CMK (cell line): Measurements from ENCODE around the gene PRR36.

Source experiments
- DNase-seq: peaks from one replicate; pipeline ENCODE4 v3.0.0-alpha.2; 2010; ENCODE audit warnings: low read depth

The PRR36 gene

DNA sequence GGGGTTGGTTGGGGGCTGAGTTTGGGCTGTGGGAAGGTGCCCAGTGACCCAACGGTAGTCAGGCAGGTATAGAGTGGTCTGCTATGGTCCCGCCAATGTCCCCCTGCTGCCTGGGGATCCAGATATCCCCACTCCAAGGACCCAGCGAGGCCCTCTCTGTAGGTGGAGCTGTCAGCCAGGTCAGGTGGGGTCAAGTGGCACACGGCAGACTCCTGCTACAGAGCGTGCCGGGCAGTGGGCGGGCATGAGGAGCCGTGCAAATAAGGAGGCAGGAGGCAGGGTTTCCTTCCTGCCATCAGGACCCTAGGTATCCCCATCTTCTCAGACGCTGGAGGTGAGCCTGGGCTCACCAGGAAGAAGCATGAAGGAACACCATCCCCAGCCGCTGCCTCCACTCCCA lies 29.2 kb downstream of the PRR36 start:
- DNase-seq, result no peak

DNA sequence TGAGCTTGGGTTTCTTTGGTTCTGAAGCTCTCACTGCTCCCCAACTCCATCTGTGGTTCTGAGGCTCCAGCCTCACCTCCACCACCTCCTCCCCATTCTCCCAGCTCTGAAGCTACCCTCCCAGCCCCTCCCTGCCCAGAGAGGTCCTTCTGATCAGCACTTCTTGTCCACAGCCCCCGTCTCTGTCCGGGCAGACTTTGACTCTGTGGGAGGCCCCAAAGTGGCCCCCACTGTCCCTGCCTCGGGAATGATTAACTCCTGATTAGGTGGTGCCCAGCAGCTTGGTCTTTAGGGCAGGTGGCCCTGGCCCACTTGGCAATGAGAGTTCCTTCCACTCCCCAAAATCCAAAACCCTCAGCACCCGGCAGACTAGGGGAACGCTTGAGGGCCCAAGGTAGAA lies 29.8 kb downstream of the PRR36 start:
- DNase-seq, result no peak

DNA sequence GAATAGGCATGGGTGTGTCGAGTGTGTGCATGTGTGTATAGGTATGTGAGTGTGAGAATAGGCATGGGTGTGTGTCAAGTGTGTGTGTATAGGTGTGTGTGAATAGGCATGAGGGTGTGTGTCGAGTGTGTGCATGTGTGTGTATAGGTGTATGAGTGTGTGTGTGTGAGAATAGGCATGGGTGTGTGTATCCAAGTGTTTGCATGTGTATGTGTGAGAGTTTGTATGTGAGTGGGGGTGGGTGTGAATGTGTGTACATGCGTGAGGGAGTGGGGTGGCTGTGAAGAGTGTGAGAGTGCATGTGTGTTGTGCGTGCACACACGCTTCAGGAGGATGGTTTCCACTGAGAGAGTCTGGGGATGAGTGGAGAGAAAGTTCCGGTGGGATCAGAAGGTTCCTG lies 30.7 kb downstream of the PRR36 start:
- DNase-seq, result no peak

DNA sequence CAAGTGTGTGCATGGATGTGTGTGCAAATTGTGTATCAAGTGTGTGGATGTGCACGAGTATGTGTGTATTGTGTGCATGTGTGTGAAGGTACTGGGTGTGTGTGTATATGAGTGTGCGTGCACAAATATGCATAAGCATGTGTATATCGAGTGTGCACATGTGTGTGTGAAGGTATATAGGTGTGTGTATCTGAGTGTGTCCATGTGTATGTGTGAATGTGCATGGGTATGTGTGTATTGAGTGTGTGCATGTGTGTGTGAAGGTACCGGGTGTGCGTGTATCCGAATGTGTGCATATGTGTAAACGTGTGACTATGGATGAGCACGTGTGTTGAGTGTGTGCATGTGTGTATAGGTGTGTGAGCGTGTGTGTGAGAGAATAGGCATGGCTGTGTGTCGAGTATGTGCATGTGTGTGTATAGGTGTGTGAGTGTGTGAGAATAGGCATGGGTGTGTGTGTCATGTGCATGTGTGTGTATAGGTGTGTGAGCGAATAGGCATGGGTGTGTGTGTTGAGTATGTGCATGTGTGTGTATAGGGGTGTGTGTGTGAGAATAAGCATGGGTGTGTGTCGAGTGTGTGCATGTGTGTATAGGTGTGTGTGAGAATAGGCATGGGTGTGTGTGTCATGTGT lies 31.4 kb downstream of the PRR36 start:
- DNase-seq, result no peak

DNA sequence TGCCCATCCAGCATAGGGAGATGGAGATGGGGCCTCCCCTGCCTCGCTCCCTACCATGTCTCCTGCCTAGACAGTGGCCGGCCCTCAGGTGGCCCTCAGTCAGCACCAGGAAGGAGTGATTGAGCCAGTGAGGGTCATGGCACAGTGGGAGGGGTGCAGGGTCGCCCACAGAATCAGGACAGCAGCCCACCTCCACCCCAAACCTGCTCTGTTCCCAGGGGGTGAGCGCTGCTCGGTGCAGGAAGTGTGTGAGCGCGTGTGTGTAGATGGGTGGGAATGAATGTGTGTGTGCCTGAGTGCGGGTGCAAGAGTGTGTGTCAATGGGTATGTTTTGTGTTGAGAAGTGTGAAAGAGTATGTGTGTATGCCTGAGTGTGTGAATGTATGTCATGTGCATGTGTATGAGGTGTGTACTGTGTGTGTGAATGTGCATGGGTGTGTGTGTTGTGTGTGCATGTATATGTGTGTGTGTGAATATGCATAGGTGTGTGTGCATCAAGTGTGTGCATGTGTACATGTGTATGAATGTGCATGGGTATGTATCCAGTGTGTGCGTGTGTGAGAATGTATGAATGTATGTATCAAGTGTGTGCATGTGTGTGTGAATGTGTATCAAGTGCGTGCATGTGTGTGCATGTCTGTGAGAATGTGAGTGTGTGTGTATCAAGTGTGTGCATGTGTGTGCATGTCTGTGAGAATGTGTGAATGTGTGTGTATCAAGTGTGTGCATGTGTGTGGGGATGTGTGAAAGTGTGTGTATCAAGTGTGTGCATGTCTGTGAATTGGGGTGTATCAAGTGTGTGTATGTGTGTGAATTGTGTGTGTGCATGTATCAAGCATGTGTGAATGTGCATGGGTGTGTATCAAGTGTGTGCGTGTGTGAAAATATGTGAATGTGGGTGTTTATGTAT lies 32.2 kb downstream of the PRR36 start:
- DNase-seq, result no peak

DNA sequence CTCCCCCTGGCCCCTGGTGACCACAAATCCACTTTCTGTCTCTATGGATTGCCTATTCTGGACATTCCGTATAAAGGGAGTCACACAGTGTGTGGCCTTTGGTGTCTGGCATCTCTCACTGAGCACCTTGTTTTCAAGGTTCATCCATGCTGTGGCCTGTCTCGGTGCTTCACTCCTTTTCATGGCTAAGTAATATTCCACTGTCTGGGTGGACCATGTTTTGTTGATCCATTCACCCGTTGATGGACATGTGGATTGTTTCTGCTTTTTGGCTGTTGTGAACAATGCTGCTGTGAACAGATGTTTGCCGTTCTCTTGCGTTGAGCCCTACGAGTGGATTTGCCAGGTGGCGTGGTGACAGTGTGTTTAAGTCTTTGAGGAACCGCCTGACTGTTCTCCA lies 33.6 kb downstream of the PRR36 start:
- DNase-seq, result no peak

DNA sequence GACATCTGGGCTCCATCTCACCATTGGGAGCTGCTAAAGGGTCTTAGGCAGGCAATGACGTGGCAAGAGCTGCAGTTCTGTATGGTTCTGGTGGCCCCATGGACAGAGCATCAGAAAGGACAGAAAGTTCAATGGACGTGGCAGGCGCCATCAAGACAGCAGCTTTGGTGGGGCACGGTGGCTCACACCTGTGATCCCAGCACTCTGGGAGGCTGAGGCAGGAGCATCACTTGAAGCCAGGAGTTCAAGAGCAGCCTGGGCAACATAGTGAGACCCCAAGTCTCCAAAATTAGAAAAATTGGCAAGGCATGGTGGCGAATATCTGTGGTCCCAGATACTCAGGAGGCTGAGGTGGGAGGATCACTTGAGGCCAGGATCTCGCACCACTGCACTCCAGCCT lies 34.7 kb downstream of the PRR36 start:
- DNase-seq, result no peak

DNA sequence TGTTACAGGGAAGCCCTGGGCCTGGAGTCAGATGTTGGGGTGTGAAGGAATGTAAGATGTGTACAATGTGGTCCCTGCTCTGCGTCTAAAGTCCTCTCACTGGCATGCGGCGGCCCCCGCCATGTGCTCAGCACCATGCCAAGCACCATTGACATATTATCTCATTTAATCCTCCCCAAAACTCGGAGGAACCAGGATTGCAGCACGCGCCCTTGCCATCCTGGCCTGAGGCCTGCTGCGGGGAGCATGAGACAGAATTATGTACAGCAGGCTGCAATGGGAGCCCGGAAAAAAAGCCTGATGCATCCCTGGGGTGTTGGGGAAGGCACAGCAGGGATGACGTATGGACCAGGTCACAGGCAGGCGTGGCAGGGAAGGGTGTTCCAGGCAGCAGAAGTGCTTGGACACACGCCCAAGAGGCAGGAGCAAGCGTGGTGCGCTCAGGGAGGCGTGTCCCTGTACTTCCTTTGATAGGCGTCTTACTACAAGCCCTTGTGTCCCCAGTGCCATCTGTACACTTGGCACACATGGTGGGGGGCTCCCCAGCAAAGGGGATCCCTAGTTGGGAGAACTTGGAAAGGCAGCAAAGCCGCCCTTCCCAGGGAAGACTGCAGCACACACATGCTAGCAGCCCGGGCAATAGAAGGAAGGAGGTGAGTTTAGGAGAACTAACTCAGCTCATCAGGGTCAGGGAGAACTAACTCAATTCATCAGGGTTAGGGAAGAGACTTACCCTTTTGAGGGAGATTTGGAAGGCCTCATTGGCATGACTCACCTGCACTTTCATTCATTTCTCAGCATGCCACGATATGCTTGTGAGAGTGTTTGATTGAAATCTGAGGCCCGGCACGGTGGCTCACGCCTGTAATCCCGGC lies 40.7 kb downstream of the PRR36 start:
- DNase-seq, result no peak

DNA sequence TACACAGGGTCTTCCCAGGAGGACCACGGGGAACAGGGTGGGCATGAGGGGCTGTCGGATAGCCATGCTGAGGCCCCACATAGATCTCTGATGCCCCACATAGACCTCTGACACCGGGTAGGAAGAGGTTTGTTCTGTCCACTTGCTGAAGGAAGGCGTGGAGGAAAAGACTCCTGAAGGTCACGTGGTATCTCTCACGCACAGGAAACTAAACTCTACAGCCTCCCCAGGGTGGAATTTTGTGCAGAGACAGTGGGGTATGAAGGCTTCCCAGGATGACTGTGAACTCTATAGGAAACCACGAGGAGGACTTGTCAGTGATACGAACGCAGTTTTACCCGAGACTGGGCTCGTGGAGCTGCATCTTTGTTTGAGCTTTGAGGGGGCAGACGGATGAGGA lies 41.4 kb downstream of the PRR36 start:
- no peak for DNase-seq

DNA sequence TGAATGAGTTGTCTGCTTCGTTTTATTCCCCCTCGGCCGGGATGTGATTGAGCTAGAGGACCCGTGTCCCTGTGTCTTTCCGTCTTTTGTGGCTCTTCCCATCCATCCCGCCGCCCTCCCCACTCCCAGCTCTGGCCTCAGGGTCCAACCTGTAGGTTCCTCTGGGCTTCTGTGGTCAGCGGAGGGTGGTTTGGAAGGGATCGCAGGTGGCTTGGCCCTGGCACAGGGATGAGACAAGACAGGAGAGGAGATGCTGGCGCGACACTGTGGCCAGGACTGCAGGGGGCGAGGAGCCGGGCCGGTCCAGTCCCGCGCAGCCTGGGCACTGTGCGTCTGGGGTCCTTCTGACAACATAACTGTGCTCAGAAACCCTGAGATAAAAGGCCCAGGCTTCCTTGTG lies 42.2 kb downstream of the PRR36 start:
- no peak for DNase-seq

DNA sequence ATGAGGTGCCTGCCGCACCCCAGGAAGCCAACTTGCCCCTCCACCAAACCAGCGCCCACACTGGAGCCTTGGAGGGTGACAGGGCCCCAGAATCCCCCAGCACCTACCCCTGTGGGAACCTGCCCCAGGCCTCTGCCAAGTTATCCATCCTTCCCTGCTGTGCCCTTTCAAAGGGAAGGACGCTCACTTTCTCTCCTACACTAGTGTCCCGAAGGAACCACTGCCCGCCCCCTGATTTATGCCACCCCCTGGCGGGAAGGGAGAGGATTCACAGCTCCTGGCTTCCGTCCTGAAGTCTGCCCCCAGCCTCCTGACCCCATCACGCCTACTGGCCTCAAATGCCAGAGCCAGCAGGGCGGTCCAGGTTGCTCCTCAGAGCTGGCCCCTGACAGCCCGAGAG lies 42.7 kb downstream of the PRR36 start:
- no peak for DNase-seq

DNA sequence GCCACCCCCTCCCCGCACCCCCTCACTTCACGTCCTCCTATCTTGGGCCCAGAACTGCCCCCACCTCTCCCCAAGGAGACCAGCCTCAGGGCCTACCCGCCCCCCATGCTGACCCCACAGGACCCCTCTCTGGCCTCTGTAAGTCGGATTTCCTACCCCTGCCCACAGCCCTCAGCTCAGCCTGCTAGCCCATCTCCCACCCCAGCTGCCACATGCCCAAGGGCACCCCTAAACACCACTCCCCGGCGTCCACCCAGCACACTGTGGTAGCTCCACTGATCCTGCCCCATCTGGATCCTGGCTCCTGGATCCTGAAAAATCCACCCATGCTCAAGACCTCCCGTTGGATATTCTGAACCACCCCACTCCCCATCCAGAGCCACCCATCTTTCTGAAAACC lies 43.4 kb downstream of the PRR36 start:
- no peak for DNase-seq

DNA sequence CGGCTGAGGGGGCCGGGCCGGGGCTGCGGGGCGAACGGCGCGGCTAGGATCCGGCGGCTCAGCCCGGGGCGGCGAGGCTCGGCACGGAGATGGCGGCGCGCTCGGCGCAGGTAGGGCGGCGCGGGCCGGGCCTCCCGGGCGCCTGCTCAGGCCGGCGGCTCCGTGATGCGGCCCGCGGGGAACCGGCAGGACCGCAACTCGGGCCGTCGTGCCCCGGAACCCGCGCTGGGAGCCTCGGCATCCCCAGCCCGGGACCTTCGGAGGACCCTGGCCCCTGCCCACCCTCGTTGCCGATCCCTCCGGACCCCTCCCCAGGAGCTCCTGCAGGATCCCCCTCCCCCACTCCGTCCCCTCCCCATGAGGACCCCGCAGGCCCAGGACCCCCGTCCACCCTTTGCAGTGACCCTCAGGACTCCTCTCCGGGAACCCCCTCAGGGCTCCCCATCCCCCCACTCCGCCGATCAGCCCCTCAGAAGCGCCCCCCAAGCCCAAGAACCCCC lies 43.9 kb downstream of the PRR36 start:
- DNase-seq, result no peak

DNA sequence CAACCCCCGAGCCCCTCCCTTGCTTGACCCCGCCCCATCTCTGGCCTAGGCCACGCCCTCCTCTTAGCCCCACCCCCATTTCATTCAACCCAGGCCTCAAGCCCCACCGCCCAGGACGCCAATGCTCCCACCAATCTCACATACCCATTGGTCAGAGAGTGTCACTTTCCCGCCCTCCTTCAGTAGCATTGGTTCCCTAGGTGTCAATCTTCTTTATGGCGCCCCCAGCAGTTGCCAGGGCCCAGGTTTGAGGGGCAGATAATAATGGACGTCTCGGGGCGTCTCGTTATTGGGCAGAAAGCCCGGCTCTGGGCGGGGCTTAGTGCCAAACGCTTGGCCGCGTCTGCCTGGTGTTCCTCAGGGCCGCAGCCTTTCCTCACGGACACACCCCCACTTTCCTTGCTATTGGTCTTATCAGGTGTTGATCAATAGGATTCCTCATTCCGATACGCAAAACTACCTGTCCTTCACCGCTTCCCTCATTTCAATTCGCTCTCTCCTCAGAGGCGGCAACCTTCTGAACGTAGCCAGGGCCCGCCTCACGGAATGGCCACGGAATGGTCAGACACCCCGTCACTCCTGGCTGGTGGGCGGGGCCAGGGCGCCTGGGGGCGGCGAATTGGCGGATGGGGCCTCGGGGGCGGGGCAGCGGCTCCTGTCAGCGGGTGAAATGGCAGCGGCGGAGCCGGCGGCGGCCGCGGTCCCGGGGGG lies 44.5 kb downstream of the PRR36 start, which contains the start of gene EVI5L:
Gene EVI5L (plus strand): TSS at position 658 of the 711 bp plus-strand sequence. CDS start 16,325 bp downstream, outside the sequence.
- peak; percentile 99 for DNase-seq

DNA sequence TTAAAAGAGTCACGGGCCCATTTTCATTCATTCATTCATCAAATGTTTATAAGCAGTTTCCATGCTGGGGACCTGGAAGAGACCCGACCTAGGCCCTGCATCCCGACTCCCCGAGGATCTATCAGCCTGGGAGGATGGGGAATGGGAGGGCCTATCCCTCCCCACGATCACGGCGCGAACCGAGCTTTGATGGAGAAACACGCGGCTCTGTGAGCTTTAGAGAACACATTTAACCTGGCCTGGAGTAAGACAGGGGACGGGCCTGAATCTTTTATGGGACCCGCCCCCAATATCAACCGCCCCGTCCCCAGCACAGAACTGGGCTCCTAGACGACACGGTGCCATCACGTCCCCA lies 45.0 kb downstream of the PRR36 start:
- no peak for DNase-seq

DNA sequence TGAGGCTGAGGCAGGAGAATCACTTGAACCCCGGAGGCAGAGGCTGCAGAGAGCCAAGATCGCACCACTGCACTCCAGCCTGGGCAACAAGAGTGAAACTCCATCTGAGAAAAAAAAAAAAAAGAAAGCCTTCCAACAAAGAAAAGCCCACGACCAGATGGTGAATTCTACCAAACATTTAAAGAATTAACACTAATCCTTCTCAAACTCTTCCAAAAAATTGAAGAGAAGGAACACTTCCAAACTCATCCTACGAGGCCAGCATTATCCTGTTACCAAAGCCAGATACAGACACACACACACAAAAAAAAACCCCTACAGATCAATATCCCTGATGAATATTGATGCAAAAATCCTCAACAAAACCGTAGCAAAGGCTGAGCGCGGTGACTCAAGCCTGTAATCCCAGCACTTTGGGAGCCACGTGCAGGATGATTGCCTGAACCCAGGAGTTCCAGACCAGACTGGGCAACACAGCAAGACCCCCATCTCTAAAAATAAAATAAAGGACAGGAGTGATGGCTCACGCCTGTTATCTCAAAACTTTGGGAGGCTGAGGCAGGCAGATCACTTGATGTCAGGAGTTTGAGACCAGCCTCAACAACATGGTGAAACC lies 50.4 kb downstream of the PRR36 start:
- no peak for DNase-seq

DNA sequence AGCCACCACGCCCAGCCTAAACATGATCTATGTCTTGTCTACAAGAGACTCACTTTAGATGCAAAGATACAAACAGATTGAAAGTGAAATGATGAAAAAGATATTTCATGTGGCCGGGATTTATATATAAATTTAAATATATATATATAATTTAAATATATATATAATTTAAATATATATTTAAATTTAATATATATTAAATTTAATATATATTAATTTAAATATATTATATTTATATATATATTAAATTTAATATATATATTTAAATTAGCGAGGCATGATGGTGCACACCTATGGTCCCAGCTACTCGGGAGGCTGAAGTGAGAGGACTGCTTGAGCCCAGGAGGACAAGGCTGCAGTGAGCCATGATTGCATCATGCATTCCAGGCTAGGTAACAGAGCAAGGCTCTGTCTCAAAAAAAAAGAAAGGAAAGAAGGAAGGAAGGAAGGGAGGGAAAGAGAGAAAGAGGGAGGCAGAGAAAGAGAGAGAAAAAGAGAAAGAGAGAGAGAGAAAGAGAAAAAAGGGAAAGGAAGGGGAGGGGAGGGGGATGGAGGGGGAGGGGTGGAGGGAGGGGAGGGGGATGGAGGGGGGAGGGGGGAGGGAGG lies 51.2 kb downstream of the PRR36 start:
- no peak for DNase-seq

DNA sequence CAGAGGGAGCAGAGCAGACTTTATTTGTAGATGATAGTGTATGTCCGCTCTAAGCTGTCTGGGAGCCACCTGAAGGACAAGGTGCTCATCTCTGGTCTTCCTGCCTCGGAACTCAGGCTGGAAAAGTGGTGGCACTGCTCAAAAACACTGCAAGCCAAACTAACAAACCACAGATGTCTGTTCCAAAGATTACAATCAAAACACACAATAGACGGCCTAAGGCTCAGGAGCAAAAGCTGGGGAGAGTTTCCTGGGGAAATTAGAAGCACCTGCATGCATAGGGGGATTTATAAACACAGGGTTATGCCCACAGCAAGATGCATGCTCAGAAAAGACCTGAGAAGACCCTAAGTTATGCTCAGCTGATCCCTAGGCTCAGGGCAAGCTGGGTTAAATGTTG lies 53.6 kb downstream of the PRR36 start:
- no peak for DNase-seq

DNA sequence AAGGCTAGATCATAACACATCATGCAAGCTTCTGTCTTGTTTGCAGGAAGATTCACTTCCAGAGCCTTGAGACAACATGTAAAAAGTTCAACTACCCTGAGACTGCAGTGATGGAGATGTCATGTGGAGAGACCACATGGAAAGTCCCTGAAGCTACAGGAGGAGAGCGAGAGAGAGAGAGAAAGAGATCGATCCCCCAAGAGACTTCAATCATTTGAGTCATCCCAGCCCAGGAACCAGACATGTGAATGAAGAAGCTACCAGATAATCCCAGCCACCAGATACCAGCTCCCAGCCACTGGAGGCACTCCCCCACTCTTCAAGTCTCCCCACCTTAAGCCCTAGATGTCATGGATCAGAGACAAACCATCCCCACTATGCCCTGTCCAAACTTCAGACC lies 54.9 kb downstream of the PRR36 start:
- no peak for DNase-seq

DNA sequence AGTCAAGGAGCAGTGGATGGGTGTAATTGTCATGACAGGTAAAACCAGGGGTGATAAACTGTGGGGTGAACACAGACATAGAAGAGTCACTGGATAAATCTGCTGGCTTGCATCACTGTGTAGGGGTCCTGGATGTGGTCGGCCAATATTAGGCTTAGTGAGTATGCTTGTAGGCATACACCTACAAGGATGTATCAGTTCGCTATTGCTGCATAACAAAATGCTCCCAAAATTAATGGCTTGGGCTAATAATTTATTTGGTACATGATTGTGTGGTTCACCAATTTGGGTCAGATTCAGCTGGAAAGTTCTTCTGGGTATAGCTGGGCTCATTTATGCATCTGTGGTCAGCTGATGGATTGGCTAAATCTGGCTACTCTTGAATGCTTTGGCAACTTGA lies 55.4 kb downstream of the PRR36 start:
- DNase-seq, result no peak
